Stomach (tissue), 9 donors: ENCODE measurements around the gene NCK2. TPM values are rescaled to one million over a fixed set of nuclear protein-coding genes. Genes with fewer than 3 reads are reported as not detected.

ENCODE experiments used
- DNase-seq, 2 donors: peaks; one replicate each; pipeline versions ENCODE4 v3.0.0 to v3.0.0-alpha.2; 2013 to 2019
- H3K27ac ChIP-seq, 5 donors: fragments of 200-600 bp in 4 of 5; sonication (generic) in 4 of 5; one replicate each; pipeline ENCODE4 v1.5.1; 2013 to 2019; ENCODE audit warnings: mild to moderate bottlenecking in 1 of 5, moderate library complexity in 1 of 5
- H3K27me3 ChIP-seq, 3 donors: fragments of 200-600 bp; sonication (generic); one replicate each; pipeline ENCODE4 v1.5.1; 2017 to 2019; ENCODE audit warnings: mixed run types in 1 of 3
- H3K36me3 ChIP-seq, 4 donors: fragments of 200-600 bp; sonication (generic); 1 replicate in 3 of 4; 2 replicates in 1 of 4; pipeline ENCODE4 v1.5.1; 2016 to 2019
- H3K4me1 ChIP-seq, 4 donors: fragments of 200-600 bp; sonication (generic); one replicate each; pipeline ENCODE4 v1.5.1; 2016 to 2019
- H3K4me3 ChIP-seq, 4 donors: fragments of 200-600 bp; sonication (generic) in 3 of 4; one replicate each; pipeline ENCODE4 v1.5.1; 2016 to 2019; ENCODE audit warnings: mild to moderate bottlenecking in 1 of 4
- H3K9me3 ChIP-seq, 4 donors: fragments of 200-600 bp; sonication (generic); one replicate each; pipeline ENCODE4 v1.5.1; 2016 to 2019
- EP300 ChIP-seq: sonication (generic); formaldehyde crosslinking; IDR thresholded peaks from one replicate; pipeline ENCODE4 v1.6.1; 2017; ENCODE audit warnings: antibody characterized with exemption
- POLR2A ChIP-seq, 4 donors: fragments of 450-650 bp; IDR thresholded peaks; one replicate each; pipeline ENCODE4 v1.6.1; 2016; ENCODE audit warnings: antibody characterized with exemption in 4 of 4, control low read depth in 2 of 4, mild to moderate bottlenecking in 1 of 4, moderate library complexity in 1 of 4
- POLR2AphosphoS5 ChIP-seq, 3 donors: sonication (generic); formaldehyde crosslinking; IDR thresholded peaks; one replicate each; pipeline ENCODE4 v1.6.1; 2016; ENCODE audit warnings: antibody characterized with exemption in 3 of 3
- WGBS, 5 donors: extraction: QIAGEN DNeasy Blood & Tissue Kit in 3 of 5; methylation state at CpG; one replicate each; pipeline versions ENCODE4 v1.1.5 to v1.1.7; 2013 to 2018; 5-methylcytosine and 5-hydroxymethylcytosine counted together
- intact Hi-C: fragments of 100-400 bp; cut with DNase I; formaldehyde crosslinking; loops from one replicate; pipeline ENCODE4 v1.15.1; 2023; ENCODE audit warnings: low total_unique reads
- polyA plus RNA-seq, 3 donors: library from polyadenylated mRNA; stranded (reverse); fragments of 200-250 nt; gene quantifications; one replicate each; pipeline ENCODE4 v1.2.3, GENCODE V29; 2013
- total RNA-seq, 5 donors: library from RNA; depleted of rRNA; stranded (reverse); fragments of >200 nt; gene quantifications; one replicate each; pipeline versions ENCODE4 v1.1.0 to v1.2.3, GENCODE V29; 2014 to 2016
- TF ChIP-seq, protein P1 (sequence below), 7 experiments: fragments of 450-650 bp in 4 of 7; fragments of 200-600 bp in 3 of 7; sonication (generic) in 3 of 7; IDR thresholded peaks; one replicate each; pipeline ENCODE4 v1.5.1; 2016 to 2019; ENCODE audit warnings: antibody characterized with exemption in 7 of 7, control low read depth in 2 of 7, mild to moderate bottlenecking in 1 of 7
- donor health status: healthy with polysubstance abuse.
- donor health status: Bipolar disorder and iron deficiency.
- donor health status: healthy.

NCK2 gene
- total and polyA plus RNA-seq, 8 donors, result 23.1 to 88.9 (median 42.6) TPM

GRCh38 chr2:105722726-105723297 lies 21.9 kb upstream of the NCK2 start:
- peaks cover 0 to 10% (median 5%) of the 10 kb centered on the region in 4 donors for H3K9me3 ChIP-seq
- no peak overlapping the region for H3K4me3 ChIP-seq
- no peak for DNase-seq
- TF ChIP-seq EP300 (no peak), POLR2AphosphoS5 (IDR thresholded peaks at IDR 0.05) (no peak), POLR2A (IDR thresholded peaks at IDR 0.05) (no peak)
- TF ChIP-seq, protein P1, sequence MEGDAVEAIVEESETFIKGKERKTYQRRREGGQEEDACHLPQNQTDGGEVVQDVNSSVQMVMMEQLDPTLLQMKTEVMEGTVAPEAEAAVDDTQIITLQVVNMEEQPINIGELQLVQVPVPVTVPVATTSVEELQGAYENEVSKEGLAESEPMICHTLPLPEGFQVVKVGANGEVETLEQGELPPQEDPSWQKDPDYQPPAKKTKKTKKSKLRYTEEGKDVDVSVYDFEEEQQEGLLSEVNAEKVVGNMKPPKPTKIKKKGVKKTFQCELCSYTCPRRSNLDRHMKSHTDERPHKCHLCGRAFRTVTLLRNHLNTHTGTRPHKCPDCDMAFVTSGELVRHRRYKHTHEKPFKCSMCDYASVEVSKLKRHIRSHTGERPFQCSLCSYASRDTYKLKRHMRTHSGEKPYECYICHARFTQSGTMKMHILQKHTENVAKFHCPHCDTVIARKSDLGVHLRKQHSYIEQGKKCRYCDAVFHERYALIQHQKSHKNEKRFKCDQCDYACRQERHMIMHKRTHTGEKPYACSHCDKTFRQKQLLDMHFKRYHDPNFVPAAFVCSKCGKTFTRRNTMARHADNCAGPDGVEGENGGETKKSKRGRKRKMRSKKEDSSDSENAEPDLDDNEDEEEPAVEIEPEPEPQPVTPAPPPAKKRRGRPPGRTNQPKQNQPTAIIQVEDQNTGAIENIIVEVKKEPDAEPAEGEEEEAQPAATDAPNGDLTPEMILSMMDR (IDR thresholded peaks at IDR 0.05), result no peak
- H3K36me3 ChIP-seq, result no peaks in the 10 kb centered on the region
- 88 to 97% (median 96%) methylated on average over 11 of the region's 11 CpGs for WGBS, 5 donors
- no peaks in the 10 kb centered on the region for H3K4me1 ChIP-seq
- H3K27ac ChIP-seq, result no peak overlapping the region
- H3K27me3 ChIP-seq, result no peaks in the 10 kb centered on the region
- intact Hi-C loops, result no loop called here

GRCh38 chr2:105723431-105723830 lies 21.3 kb upstream of the NCK2 start:
- intact Hi-C loops, result no loop called here
- peaks cover 0 to 10% (median 5%) of the 10 kb centered on the region in 4 donors for H3K9me3 ChIP-seq
- H3K36me3 ChIP-seq, result no peaks in the 10 kb centered on the region
- H3K27ac ChIP-seq, result no peak overlapping the region
- H3K4me3 ChIP-seq, result no peak overlapping the region
- WGBS, 5 donors, result 56 to 87% (median 85%) methylated on average over 3 of the region's 3 CpGs
- no peaks in the 10 kb centered on the region for H3K4me1 ChIP-seq
- DNase-seq, result no peak
- H3K27me3 ChIP-seq, result no peaks in the 10 kb centered on the region
- no peak for TF ChIP-seq EP300
- no peak for TF ChIP-seq POLR2AphosphoS5 (IDR thresholded peaks at IDR 0.05)
- TF ChIP-seq POLR2A (IDR thresholded peaks at IDR 0.05), result no peak
- TF ChIP-seq, protein P1 (IDR thresholded peaks at IDR 0.05), result no peak

DNA sequence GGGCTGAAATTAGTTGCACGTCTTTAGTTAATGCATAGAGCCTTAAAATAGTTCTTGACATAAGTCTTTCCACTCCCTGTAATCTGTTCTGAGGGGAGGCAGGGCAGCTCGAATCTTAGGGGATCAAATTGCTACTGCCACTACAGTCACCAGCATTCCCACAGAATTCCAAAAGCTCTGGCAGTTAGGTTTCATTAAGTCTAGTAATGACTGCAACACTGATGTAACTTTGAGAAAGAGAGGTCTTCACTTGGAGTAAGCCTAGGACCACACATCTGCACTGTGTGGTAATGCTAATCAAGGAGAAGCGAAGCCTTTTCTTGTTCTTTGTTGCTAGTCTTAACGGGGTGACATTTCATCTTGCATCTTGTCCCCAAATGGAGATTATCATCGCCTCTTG lies 19.3 kb upstream of the NCK2 start:
- 64 to 81% (median 75%) methylated on average over 5 of the region's 5 CpGs for WGBS, 5 donors
- Histone ChIP-seq H3K4me1 (no peaks in the 10 kb centered on the region), H3K9me3 (peaks cover 0 to 10% (median 5%) of the 10 kb centered on the region in 4 donors), H3K4me3 (no peak overlapping the region), H3K27me3 (no peaks in the 10 kb centered on the region), H3K27ac (no peak overlapping the region), H3K36me3 (no peaks in the 10 kb centered on the region)
- TF ChIP-seq POLR2A (IDR thresholded peaks at IDR 0.05), result no peak
- TF ChIP-seq, protein P1 (IDR thresholded peaks at IDR 0.05), result no peak
- TF ChIP-seq EP300, result no peak
- TF ChIP-seq POLR2AphosphoS5 (IDR thresholded peaks at IDR 0.05), result no peak
- intact Hi-C loops, result no loop called here
- no peak for DNase-seq

GRCh38 chr2:105730170-105730569 lies 14.5 kb upstream of the NCK2 start:
- no peak for DNase-seq
- no peaks in the 10 kb centered on the region for H3K36me3 ChIP-seq
- peaks cover 0 to 10% (median 5%) of the 10 kb centered on the region in 4 donors for H3K9me3 ChIP-seq
- no peak overlapping the region for H3K4me3 ChIP-seq
- WGBS, 5 donors, result 82 to 100% (median 93%) methylated on average over 1 of the region's 1 CpG
- H3K27me3 ChIP-seq, result no peaks in the 10 kb centered on the region
- intact Hi-C loops, result no loop called here
- TF ChIP-seq POLR2AphosphoS5 (IDR thresholded peaks at IDR 0.05), result no peak
- TF ChIP-seq POLR2A (IDR thresholded peaks at IDR 0.05), result no peak
- no peak for TF ChIP-seq EP300
- TF ChIP-seq, protein P1 (IDR thresholded peaks at IDR 0.05), result no peak
- H3K4me1 ChIP-seq, result no peaks in the 10 kb centered on the region
- H3K27ac ChIP-seq, result no peak overlapping the region
